ENCODE results near the gene ZNF830.
"Not testable (repeated sequence)": the region's sequence is repeated elsewhere in the genome, so short reads cannot be mapped to it uniquely, and the experiment has no call there.

ZNF830 gene

GRCh38 chr17:34961093-34961911 is at the start of gene ZNF830, which contains the start of gene CCT6B:
ZNF830 (plus strand) TSS chr17:34961540; CDS start chr17:34961567, 27 bp downstream.
CCT6B (minus strand) TSS chr17:34961460; CDS start chr17:34961393, 67 bp downstream.
- peak; percentile 97 for DNase-seq (ENCODE audit: low spot score)

- no peak for DNase-seq (ENCODE audit: low spot score)
Measured at GRCh38 chr17:34913001-34913400, 48.3 kb upstream of the ZNF830 start.

GRCh38 chr17:34916120-34916519 is 45.2 kb upstream of the ZNF830 start:
- no peak for DNase-seq (ENCODE audit: low spot score)

GRCh38 chr17:34917381-34917780 is 44.0 kb upstream of the ZNF830 start:
- no peak for DNase-seq (ENCODE audit: low spot score)

- DNase-seq (ENCODE audit: low spot score), result no peak
Measured at GRCh38 chr17:34920676-34921075, 40.7 kb upstream of the ZNF830 start.

GRCh38 chr17:34926661-34927060 is 34.7 kb upstream of the ZNF830 start:
- DNase-seq (ENCODE audit: low spot score), result no peak

- DNase-seq (ENCODE audit: low spot score), result no peak
Measured at GRCh38 chr17:34930283-34930682, 31.1 kb upstream of the ZNF830 start.

- not testable (repeated sequence) for DNase-seq (ENCODE audit: low spot score)
Measured at GRCh38 chr17:34950780-34951179, 10.6 kb upstream of the ZNF830 start.

GRCh38 chr17:34958438-34958837 is 2.9 kb upstream of the ZNF830 start:
- no peak for DNase-seq (ENCODE audit: low spot score)

- DNase-seq (ENCODE audit: low spot score), result no peak
Measured at GRCh38 chr17:34974179-34974578, 12.8 kb downstream of the ZNF830 start.

- DNase-seq (ENCODE audit: low spot score), result no peak
Measured at GRCh38 chr17:34974794-34975785, 13.8 kb downstream of the ZNF830 start.

- no peak for DNase-seq (ENCODE audit: low spot score)
Measured at GRCh38 chr17:34979153-34979552, 17.8 kb downstream of the ZNF830 start.

- peak; percentile 35 for DNase-seq (ENCODE audit: low spot score)
Measured at GRCh38 chr17:34979650-34980352, 18.5 kb downstream of the ZNF830 start.

GRCh38 chr17:34980353-34980680 is 19.0 kb downstream of the ZNF830 start, which contains the start of gene LIG3:
LIG3 (plus strand) TSS chr17:34980512; CDS start chr17:34983006, 2,494 bp downstream.
- DNase-seq (ENCODE audit: low spot score), result peak; percentile 93

- peak; percentile 90 for DNase-seq (ENCODE audit: low spot score)
Measured at GRCh38 chr17:34980681-34981537, 19.6 kb downstream of the ZNF830 start.

GRCh38 chr17:34981538-34982241 is 20.4 kb downstream of the ZNF830 start:
- no peak for DNase-seq (ENCODE audit: low spot score)

GRCh38 chr17:34987232-34987631 is 25.9 kb downstream of the ZNF830 start:
- DNase-seq (ENCODE audit: low spot score), result no peak

GRCh38 chr17:34988644-34989043 is 27.3 kb downstream of the ZNF830 start:
- no peak for DNase-seq (ENCODE audit: low spot score)

GRCh38 chr17:34989473-34989872 is 28.1 kb downstream of the ZNF830 start:
- no peak for DNase-seq (ENCODE audit: low spot score)

- no peak for DNase-seq (ENCODE audit: low spot score)
Measured at GRCh38 chr17:34990921-34991365, 29.6 kb downstream of the ZNF830 start.
